OCI-LY3 (cell line): ENCODE data around the gene CPED1.

ENCODE experiments used
- H2AFZ ChIP-seq: fragments of 200-600, 300-600 bp; shearing (Covaris generic); 2 replicates; pipeline ENCODE4 v1.6.0; 2014; ENCODE audit warnings: antibody characterized with exemption, low read depth, low read length
- H3K27ac ChIP-seq: fragments of 200-600, 300-600 bp; sonication (generic); 2 replicates; pipeline ENCODE4 v1.5.1; 2014; ENCODE audit warnings: mild to moderate bottlenecking, low read length, moderate library complexity, mixed read lengths
- H3K27me3 ChIP-seq: fragments of 200-600, 300-600 bp; sonication (generic); 2 replicates; pipeline ENCODE4 v1.6.1; 2014; ENCODE audit warnings: low read depth, low read length, mixed read lengths
- H3K36me3 ChIP-seq: fragments of 200-600, 300-600 bp; sonication (generic); replicated peaks from 2 replicates; pipeline ENCODE3; 2014; ENCODE audit warnings: low read depth, low read length, mixed read lengths
- H3K4me1 ChIP-seq: fragments of 300-600, 200-600 bp; sonication (generic); 2 replicates; pipeline ENCODE4 v1.6.1; 2014; ENCODE audit warnings: low read length, mixed read lengths
- H3K4me2 ChIP-seq: fragments of 200-600, 300-600 bp; sonication (generic); 2 replicates; pipeline ENCODE4 v1.6.1; 2014; ENCODE audit warnings: low read length, mixed read lengths
- H3K4me3 ChIP-seq: fragments of 300-600, 200-600 bp; sonication (generic); 2 replicates; pipeline ENCODE4 v1.5.1; 2014; ENCODE audit warnings: antibody characterized with exemption, mild to moderate bottlenecking, low read length, moderate library complexity
- H3K79me2 ChIP-seq: fragments of 300-600, 200-600 bp; shearing (Covaris generic); 2 replicates; pipeline ENCODE4 v1.6.1; 2014; ENCODE audit warnings: mild to moderate bottlenecking, low read length, mixed read lengths
- H3K9ac ChIP-seq: fragments of 300-600, 200-600 bp; shearing (Covaris generic); 2 replicates; pipeline ENCODE4 v1.6.0; 2014; ENCODE audit warnings: mild to moderate bottlenecking, low read length, moderate library complexity
- H3K9me3 ChIP-seq: fragments of 200-600, 300-600 bp; shearing (Covaris generic); 2 replicates; pipeline ENCODE4 v1.6.1; 2014; ENCODE audit warnings: low read length, mixed read lengths; ENCODE audit not compliant: insufficient read depth
- H4K20me1 ChIP-seq: fragments of 200-600, 300-600 bp; sonication (generic); 2 replicates; pipeline ENCODE4 v1.6.1; 2016; ENCODE audit warnings: low read length, mixed read lengths; ENCODE audit not compliant: insufficient read depth
- CTCF ChIP-seq: fragments of 200-600, 300-600 bp; sonication (generic); IDR thresholded peaks from 2 replicates; pipeline ENCODE4 v1.5.1; 2014; ENCODE audit warnings: antibody characterized with exemption, low read length, low read depth
- EZH2phosphoT487 ChIP-seq: fragments of 200-600 bp; shearing (Covaris generic); IDR thresholded peaks from 2 replicates; pipeline ENCODE4 v1.6.1; 2018; ENCODE audit warnings: antibody characterized with exemption, mixed run types, low read depth

Gene CPED1

GRCh38 chr7:120949998-120950538, 38.4 kb upstream of the CPED1 start:
- peak overlapping the region; percentile 62 for H3K9ac ChIP-seq
- no peaks in the 10 kb centered on the region for H3K9me3 ChIP-seq
- 0 out of 2 replicates have a peak, but pooled peaks cover 8% of the 10 kb centered on the region for H4K20me1 ChIP-seq
- H3K27me3 ChIP-seq = no peaks in the 10 kb centered on the region
- peaks cover 11% of the 10 kb centered on the region for H3K4me1 ChIP-seq
- peak overlapping the region; percentile 72 for H3K4me2 ChIP-seq
- peaks cover 3% of the 10 kb centered on the region for H3K36me3 ChIP-seq
- peak overlapping the region; percentile 86 for H3K4me3 ChIP-seq
- peaks cover 12% of the 10 kb centered on the region for H3K79me2 ChIP-seq
- no peak overlapping the region for H3K27ac ChIP-seq
- TF ChIP-seq CTCF (no peak), EZH2phosphoT487 (no peak)
- H2AFZ ChIP-seq = peak overlapping the region; percentile 95

- H3K4me2 ChIP-seq = peak within 1 kb of the TSS; percentile 81
- H3K4me1 ChIP-seq = peaks cover 11% of the 10 kb centered on the region
- H3K27me3 ChIP-seq = no peaks in the 10 kb centered on the region
- H3K36me3 ChIP-seq = peaks cover 6% of the 10 kb centered on the region
- no peak for TF ChIP-seq EZH2phosphoT487
- TF ChIP-seq CTCF = no peak
- H3K79me2 ChIP-seq = peaks cover 12% of the 10 kb centered on the region
- peak within 1 kb of the TSS; percentile 86 for H3K4me3 ChIP-seq
- H4K20me1 ChIP-seq = 0 out of 2 replicates have a peak, but pooled peaks cover 8% of the 10 kb centered on the region
- H3K9ac ChIP-seq = peak within 1 kb of the TSS; percentile 94
- peak within 1 kb of the TSS; percentile 87 for H3K27ac ChIP-seq
- peak within 1 kb of the TSS; percentile 95 for H2AFZ ChIP-seq
- H3K9me3 ChIP-seq = no peaks in the 10 kb centered on the region
Observed at GRCh38 chr7:120950539-120951308, 37.8 kb upstream of the CPED1 start, which contains the start of gene ING3. ING3 (plus strand) TSS chr7:120950777; CDS start chr7:120950897, 120 bp downstream.

- no peak for TF ChIP-seq CTCF
- H2AFZ ChIP-seq = peak overlapping the region; percentile 17
Observed at GRCh38 chr7:120951309-120951699, 37.2 kb upstream of the CPED1 start.

GRCh38 chr7:120951826-120952225, 36.7 kb upstream of the CPED1 start:
- Histone ChIP-seq H3K79me2 (peaks cover 12% of the 10 kb centered on the region), H3K9ac (peak overlapping the region; percentile 94), H2AFZ (0 out of 2 replicates have a peak overlapping the region, but pooled peaks have one; percentile 17), H3K4me3 (peak overlapping the region; percentile 86), H3K36me3 (peaks cover 8% of the 10 kb centered on the region), H3K27ac (no peak overlapping the region), H3K9me3 (no peaks in the 10 kb centered on the region), H4K20me1 (0 out of 2 replicates have a peak, but pooled peaks cover 8% of the 10 kb centered on the region), H3K27me3 (no peaks in the 10 kb centered on the region), H3K4me2 (peak overlapping the region; percentile 81), H3K4me1 (peaks cover 11% of the 10 kb centered on the region)
- TF ChIP-seq CTCF (no peak), EZH2phosphoT487 (no peak)

More at GRCh38 chr7:120951309-120951699, 37.2 kb upstream of the CPED1 start:
- peaks cover 12% of the 10 kb centered on the region for H3K79me2 ChIP-seq
- peak overlapping the region; percentile 94 for H3K9ac ChIP-seq
- 0 out of 2 replicates have a peak, but pooled peaks cover 8% of the 10 kb centered on the region for H4K20me1 ChIP-seq
- H3K27me3 ChIP-seq = no peaks in the 10 kb centered on the region
- no peak overlapping the region for H3K27ac ChIP-seq
- H3K4me2 ChIP-seq = peak overlapping the region; percentile 81
- no peaks in the 10 kb centered on the region for H3K9me3 ChIP-seq
- peaks cover 8% of the 10 kb centered on the region for H3K36me3 ChIP-seq
- peaks cover 11% of the 10 kb centered on the region for H3K4me1 ChIP-seq
- peak overlapping the region; percentile 86 for H3K4me3 ChIP-seq
